K562 (cell line): ENCODE results near the gene MKRN2OS. TPM values are rescaled to one million over a fixed set of nuclear protein-coding genes. Genes with fewer than 3 reads are reported as not detected.
A peak's percentile ranks its signal among the peaks of the same experiment; 100 is the strongest.

Source experiments
- BRF1 ChIP-seq: IDR thresholded peaks from 3 replicates; pipeline ENCODE4 v1.6.1; 2011; ENCODE audit warnings: borderline replicate concordance, mild to moderate bottlenecking; ENCODE audit not compliant: insufficient read length; ENCODE audit errors: extremely low read depth
- CBX2 ChIP-seq: fragments of 200-600 bp; sonication (generic); IDR thresholded peaks from one replicate; pipeline ENCODE4 v1.6.1; 2012; ENCODE audit warnings: mild to moderate bottlenecking, low read length, inconsistent platforms; ENCODE audit not compliant: insufficient read depth, poor library complexity, severe bottlenecking
- JUN ChIP-seq, 2 experiments: sonication (generic) in 1 of 2; formaldehyde crosslinking in 1 of 2; IDR thresholded peaks; 2 replicates each; pipeline versions ENCODE4 v1.6.1 to v1.8.0; 2012 to 2022; ENCODE audit warnings: borderline replicate concordance in 2 of 2, mild to moderate bottlenecking in 2 of 2, improper control_type of control experiment in 1 of 2, low read depth in 1 of 2, low read length in 1 of 2, missing genetic modification reagents in 1 of 2
- NCOA6 ChIP-seq: fragments of 450-650 bp; IDR thresholded peaks from 2 replicates; pipeline ENCODE4 v1.6.1; 2017; ENCODE audit warnings: mild to moderate bottlenecking
- PRDM10 ChIP-seq: fragments of 450-650 bp; IDR thresholded peaks from 2 replicates; pipeline ENCODE4 v1.6.1; 2018; ENCODE audit not compliant: partially characterized antibody
- PTTG1 ChIP-seq: fragments of 450-650 bp; IDR thresholded peaks from 2 replicates; pipeline ENCODE4 v1.6.1; 2016; ENCODE audit warnings: low read depth, mild to moderate bottlenecking, missing genetic modification characterization, missing compliant biosample characterization
- RFX1 ChIP-seq: fragments of 450-650 bp; IDR thresholded peaks from 2 replicates; pipeline ENCODE4 v1.6.1; 2016; ENCODE audit warnings: mild to moderate bottlenecking, moderate library complexity
- SIN3A ChIP-seq, 2 experiments: fragments of 150-350 bp in 1 of 2; IDR thresholded peaks; 2 replicates each; pipeline ENCODE4 v1.6.1; 2011 to 2016; ENCODE audit warnings: borderline replicate concordance in 2 of 2, low read depth in 2 of 2, low read length in 2 of 2, mild to moderate bottlenecking in 2 of 2, moderate library complexity in 2 of 2; ENCODE audit not compliant: control insufficient read depth in 1 of 2
- SIN3B ChIP-seq: fragments of 450-650 bp; IDR thresholded peaks from 2 replicates; pipeline ENCODE4 v1.6.1; 2017; ENCODE audit warnings: low read depth, mild to moderate bottlenecking, moderate library complexity
- SMARCC2 ChIP-seq: fragments of 450-650 bp; IDR thresholded peaks from 2 replicates; pipeline ENCODE4 v1.6.1; 2017; ENCODE audit warnings: antibody characterized with exemption, moderate library complexity, mild to moderate bottlenecking, low read depth
- TAF1 ChIP-seq: IDR thresholded peaks from 2 replicates; pipeline ENCODE4 v1.6.1; 2011; ENCODE audit warnings: mild to moderate bottlenecking, low read length, moderate library complexity; ENCODE audit not compliant: insufficient read depth, control insufficient read depth, severe bottlenecking; ENCODE audit errors: extremely low read depth
- ZFX ChIP-seq: sonication (generic); formaldehyde crosslinking; IDR thresholded peaks from 2 replicates; pipeline ENCODE4 v1.8.0; 2022; ENCODE audit warnings: mild to moderate bottlenecking, missing genetic modification reagents, moderate library complexity
- ZNF3 ChIP-seq: fragments of 250-450 bp; sonication (Bioruptor Pico); IDR thresholded peaks from 2 replicates; pipeline ENCODE4 v1.5.0; 2021; ENCODE audit warnings: mild to moderate bottlenecking, moderate library complexity
- ZNF449 ChIP-seq: fragments of 250-450 bp; sonication (Bioruptor Pico); IDR thresholded peaks from 2 replicates; pipeline ENCODE4 v1.8.0; 2022; ENCODE audit warnings: moderate library complexity, mild to moderate bottlenecking, inconsistent platforms
- polyA plus RNA-seq, 8 experiments: library from polyadenylated mRNA; depleted of rRNA in 4 of 8; stranded (reverse) in 5 of 8; unstranded in 3 of 8; fragments of >200 nt; fragmentation: Nextera tagmentation in 2 of 8; fragmentation: Illumina TruSeq in 1 of 8; extraction: Ambion mirVana in 2 of 8; extraction: Trizol in 1 of 8; gene quantifications; 2 replicates each; pipeline versions ENCODE4 v1.2.1 to v1.2.3, GENCODE V29; 2011 to 2014; ENCODE audit warnings: inconsistent platforms in 1 of 8, missing spikeins in 1 of 8
- total RNA-seq, 7 experiments: library from RNA; depleted of rRNA in 6 of 7; stranded (reverse); fragments of >200 nt in 6 of 7; fragmentation: Illumina TruSeq in 2 of 7; extraction: Trizol in 2 of 7; gene quantifications; 2 replicates each; pipeline versions ENCODE4 v1.2.1 to v1.2.3, GENCODE V29; 2011 to 2021; ENCODE audit warnings: low replicate concordance in 1 of 7
- TF ChIP-seq, protein P1 (sequence below): fragments of 450-650 bp; conservative IDR thresholded peaks from 2 replicates; pipeline ENCODE4 v1.6.1; 2016; ENCODE audit warnings: missing genetic modification characterization, low read depth, mild to moderate bottlenecking, control low read depth, missing compliant biosample characterization
- TF ChIP-seq, protein P2 (sequence below): fragments of 250-450 bp; sonication (Bioruptor Pico); IDR thresholded peaks from 2 replicates; pipeline ENCODE4 v1.9.0; 2021; ENCODE audit warnings: mild to moderate bottlenecking, inconsistent platforms

The MKRN2OS gene
- total and polyA plus RNA-seq, 9 of the 15 experiments (the other 6 are each of a cell fraction or from before 2014, with no cell fraction given): 0.11 to 0.27 (median 0.17) TPM; not detected in 6

- TF ChIP-seq, protein P1, sequence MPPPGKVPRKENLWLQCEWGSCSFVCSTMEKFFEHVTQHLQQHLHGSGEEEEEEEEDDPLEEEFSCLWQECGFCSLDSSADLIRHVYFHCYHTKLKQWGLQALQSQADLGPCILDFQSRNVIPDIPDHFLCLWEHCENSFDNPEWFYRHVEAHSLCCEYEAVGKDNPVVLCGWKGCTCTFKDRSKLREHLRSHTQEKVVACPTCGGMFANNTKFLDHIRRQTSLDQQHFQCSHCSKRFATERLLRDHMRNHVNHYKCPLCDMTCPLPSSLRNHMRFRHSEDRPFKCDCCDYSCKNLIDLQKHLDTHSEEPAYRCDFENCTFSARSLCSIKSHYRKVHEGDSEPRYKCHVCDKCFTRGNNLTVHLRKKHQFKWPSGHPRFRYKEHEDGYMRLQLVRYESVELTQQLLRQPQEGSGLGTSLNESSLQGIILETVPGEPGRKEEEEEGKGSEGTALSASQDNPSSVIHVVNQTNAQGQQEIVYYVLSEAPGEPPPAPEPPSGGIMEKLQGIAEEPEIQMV (tag): no peak
- TF ChIP-seq PTTG1 (tag): no peak
- peak; percentile 99 for TF ChIP-seq ZFX (CRISPR knock-in tag)
- TF ChIP-seq SIN3B: peak; percentile 85
- TF ChIP-seq ZNF449: no peak
- TF ChIP-seq PRDM10: no peak
- no peak for TF ChIP-seq RFX1
- no peak for TF ChIP-seq ZNF3
- peak; percentile 54 for TF ChIP-seq JUN (IDR thresholded peaks at IDR 0.05; ENCODE audit: borderline replicate concordance, low read depth, low read length)
- peak; percentile 64; the same call in 1 of the 2 replicates for TF ChIP-seq JUN (CRISPR knock-in tag; IDR thresholded peaks at IDR 0.05; ENCODE audit: borderline replicate concordance)
- TF ChIP-seq, protein P2, sequence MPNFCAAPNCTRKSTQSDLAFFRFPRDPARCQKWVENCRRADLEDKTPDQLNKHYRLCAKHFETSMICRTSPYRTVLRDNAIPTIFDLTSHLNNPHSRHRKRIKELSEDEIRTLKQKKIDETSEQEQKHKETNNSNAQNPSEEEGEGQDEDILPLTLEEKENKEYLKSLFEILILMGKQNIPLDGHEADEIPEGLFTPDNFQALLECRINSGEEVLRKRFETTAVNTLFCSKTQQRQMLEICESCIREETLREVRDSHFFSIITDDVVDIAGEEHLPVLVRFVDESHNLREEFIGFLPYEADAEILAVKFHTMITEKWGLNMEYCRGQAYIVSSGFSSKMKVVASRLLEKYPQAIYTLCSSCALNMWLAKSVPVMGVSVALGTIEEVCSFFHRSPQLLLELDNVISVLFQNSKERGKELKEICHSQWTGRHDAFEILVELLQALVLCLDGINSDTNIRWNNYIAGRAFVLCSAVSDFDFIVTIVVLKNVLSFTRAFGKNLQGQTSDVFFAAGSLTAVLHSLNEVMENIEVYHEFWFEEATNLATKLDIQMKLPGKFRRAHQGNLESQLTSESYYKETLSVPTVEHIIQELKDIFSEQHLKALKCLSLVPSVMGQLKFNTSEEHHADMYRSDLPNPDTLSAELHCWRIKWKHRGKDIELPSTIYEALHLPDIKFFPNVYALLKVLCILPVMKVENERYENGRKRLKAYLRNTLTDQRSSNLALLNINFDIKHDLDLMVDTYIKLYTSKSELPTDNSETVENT (CRISPR knock-in tag): no peak; the same call in 1 of the 2 replicates
- peak; percentile 99 for TF ChIP-seq TAF1
- TF ChIP-seq SMARCC2: 0 out of 2 replicates have a peak, but pooled peaks have one; percentile 22
- no peak for TF ChIP-seq CBX2
- no peak for TF ChIP-seq BRF1
- peak; percentile 92 for TF ChIP-seq NCOA6
- TF ChIP-seq SIN3A (IDR thresholded peaks at IDR 0.05; ENCODE audit: borderline replicate concordance in 2 of 2, control insufficient read depth in 1 of 2, low read depth in 2 of 2, low read length in 2 of 2): peak; percentile 29 to 83; a peak in 1 of 4 replicates
Measured at GRCh38 chr3:12556690-12557472, 11.6 kb upstream of the MKRN2OS start, which contains the start of gene MKRN2 (continued).
